ENCODE results near the gene MSI1. TPM values are rescaled to one million over a fixed set of nuclear protein-coding genes. Genes with fewer than 3 reads are reported as not detected.
A peak's percentile ranks its signal among the peaks of the same experiment; 100 is the strongest.

MSI1 gene
- 26.0 TPM for total RNA-seq (2021; ENCODE audit: unreplicated experiment)
- polyA plus RNA-seq (2012) = 10.3 and 11.7 TPM in 2 replicates
- Bru-seq, nascent RNA = percentile 56 among the genes with signal in this experiment
- percentile 68 among the genes with signal in this experiment for BruChase-seq, experiment 1, labeled RNA remaining after a 6-hour chase
- percentile 58 among the genes with signal in this experiment for BruChase-seq, experiment 2, labeled RNA remaining after a 2-hour chase
- long read RNA-seq, partial matches to known transcripts = 1 of 11 reads
- long read RNA-seq, other reads (novel, unspliced or antisense) = 8 of 11 reads

DNA sequence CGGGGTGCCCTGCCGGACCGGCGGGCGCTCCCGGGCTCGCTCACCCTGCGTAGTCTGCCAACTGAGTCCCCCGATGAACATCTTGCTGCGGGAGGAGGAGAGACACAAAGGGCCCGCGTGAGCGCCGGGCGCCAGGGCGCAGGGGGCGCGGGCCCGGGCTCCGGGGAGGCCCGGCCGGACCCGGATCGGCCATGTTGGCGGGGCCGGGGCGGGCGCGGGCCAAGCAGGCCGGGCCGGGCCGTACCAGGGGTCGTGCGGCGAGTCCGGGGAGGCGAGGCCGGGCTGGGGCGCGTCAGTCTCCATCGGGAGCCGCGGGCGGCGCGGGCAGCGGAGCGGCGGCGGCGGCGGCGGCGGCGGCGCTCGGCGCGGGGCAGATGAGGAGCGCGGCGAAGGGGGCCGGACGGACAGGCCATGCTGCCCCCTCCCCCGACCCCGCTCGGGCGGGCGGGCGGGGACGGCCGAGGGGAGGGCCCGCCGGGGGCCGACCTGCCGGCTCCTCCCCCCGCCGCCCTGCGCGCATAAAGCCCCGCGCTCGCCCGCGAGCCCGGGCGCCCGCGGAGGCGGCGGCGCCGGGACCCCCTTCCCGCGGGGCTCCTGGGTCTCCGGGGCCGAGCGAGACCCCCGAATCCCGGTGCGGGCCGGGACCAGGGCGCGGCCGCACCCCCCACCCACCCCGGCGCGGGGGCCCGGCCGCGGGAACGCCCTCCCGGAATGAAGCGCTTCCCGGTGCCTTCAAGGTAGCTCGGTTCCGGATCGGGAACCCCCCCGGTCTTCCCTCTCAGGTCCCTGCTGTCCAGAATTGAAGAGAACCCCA lies at the start of gene MSI1:
TSS of gene MSI1 (minus strand) at position 376 of the 814 bp plus-strand sequence. CDS start at position 303, 73 bp downstream.
- Histone ChIP-seq H2AFZ (ENCODE audit: low read depth, low read length, poor library complexity, severe bottlenecking) (no peak within 1 kb of the TSS), H3K27me3 (ENCODE audit: insufficient read depth, low read length) (peaks cover 18% of the 10 kb centered on the region; the same call in 1 of the 2 replicates), H3K9me3 (ENCODE audit: control insufficient read depth in 1 of 2, insufficient read depth in 1 of 2, low read depth in 1 of 2, low read length in 2 of 2) (no peaks in the 10 kb centered on the region), H3K9me2 (ENCODE audit: insufficient read depth) (no peaks in the 10 kb centered on the region), H4K20me1 (ENCODE audit: insufficient read depth) (no peaks in the 10 kb centered on the region), H3K79me2 (ENCODE audit: insufficient read depth, low read length) (no peaks in the 10 kb centered on the region; the same call in 1 of the 2 replicates), H3K36me3 (ENCODE audit: control insufficient read depth in 1 of 2, insufficient read depth in 2 of 2, low read length in 2 of 2) (no peaks in the 10 kb centered on the region), H3K4me1 (ENCODE audit: control insufficient read depth in 1 of 2, insufficient read depth in 2 of 2, low read length in 2 of 2) (peaks cover 9 to 24% of the 10 kb centered on the region in 2 experiments; a peak in 3 of 4 replicates), H3K4me3 (replicated peaks in 1 of 2; ENCODE audit: low read depth in 1 of 2, low read length in 2 of 2) (peak within 1 kb of the TSS; percentile 58 to 70), H3K4me2 (ENCODE audit: low read length) (peak within 1 kb of the TSS; percentile 85), H3K9ac (ENCODE audit: low read length) (peak within 1 kb of the TSS; percentile 80), H3K27ac (ENCODE audit: low read depth, low read length) (peak within 1 kb of the TSS; percentile 74; the same call in 1 of the 2 replicates)
- RAD21 ChIA-PET (ENCODE audit: low non-redundant PET in 1 of 2, low total read pairs in 2 of 2, uncharacterized antibody in 2 of 2, unreplicated experiment in 2 of 2) = no interaction called here
- BruUV-seq (replicated peaks) = no TSS peak
- intact Hi-C loops (cut with micrococcal nuclease) = no loop called here
- no peak for TF ChIP-seq CBX3 (IDR thresholded peaks at IDR 0.05; ENCODE audit: low read depth)
- TF ChIP-seq TCF7L2 (IDR thresholded peaks at IDR 0.05; ENCODE audit: borderline replicate concordance, extremely low read depth, insufficient read depth, insufficient read length) = no peak
- no peak for TF ChIP-seq ZNF274 (IDR thresholded peaks at IDR 0.05; ENCODE audit: low read depth, low read length)
- no peak for TF ChIP-seq ZBTB33 (IDR thresholded peaks at IDR 0.05; ENCODE audit: extremely low read depth, insufficient replicate concordance, low read length)
- peak; percentile 73 for TF ChIP-seq POLR2AphosphoS5 (IDR thresholded peaks at IDR 0.05; ENCODE audit: low read depth, low read length)
- TF ChIP-seq ZFX (IDR thresholded peaks at IDR 0.05) = peak; percentile 86
- CTCF ChIA-PET = no interaction called here
- DNase-seq (ENCODE audit: low read depth, low spot score) (no peak), ATAC-seq (peak; percentile 78)
- POLR2A ChIA-PET = no interaction called here
